Cerebellar cortex (tissue), 1 donor: ENCODE data around the gene GTF2A2.

Experiments used
- DNase-seq: peaks from one replicate; pipeline ENCODE4 v3.0.0-alpha.2; 2015; ENCODE audit warnings: low spot score

The GTF2A2 gene

DNA sequence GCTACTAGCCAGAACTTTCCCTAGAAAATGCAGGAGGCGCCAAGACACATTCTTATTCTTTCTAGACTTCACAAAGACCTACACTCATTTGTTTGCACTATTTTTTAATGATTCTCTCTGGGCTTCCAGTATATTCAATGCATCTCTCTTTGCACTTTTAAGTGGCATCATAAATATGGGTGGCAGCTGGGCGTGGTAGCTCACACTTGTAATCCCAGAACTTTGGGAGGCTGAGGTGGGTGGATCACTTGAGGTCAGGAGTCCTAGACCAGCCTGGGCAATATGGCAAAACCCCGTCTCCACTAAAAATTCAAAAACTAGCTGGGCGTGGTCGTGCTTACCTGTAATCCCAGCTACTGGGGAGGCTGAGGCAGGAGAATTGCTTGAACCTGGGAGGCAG lies 51.3 kb downstream of the GTF2A2 start:
- no peak for DNase-seq

- no peak for DNase-seq
Measured at GRCh38 chr15:59598461-59598860, 58.9 kb downstream of the GTF2A2 start.

GRCh38 chr15:59596640-59597039 lies 60.7 kb downstream of the GTF2A2 start:
- no peak for DNase-seq

DNA sequence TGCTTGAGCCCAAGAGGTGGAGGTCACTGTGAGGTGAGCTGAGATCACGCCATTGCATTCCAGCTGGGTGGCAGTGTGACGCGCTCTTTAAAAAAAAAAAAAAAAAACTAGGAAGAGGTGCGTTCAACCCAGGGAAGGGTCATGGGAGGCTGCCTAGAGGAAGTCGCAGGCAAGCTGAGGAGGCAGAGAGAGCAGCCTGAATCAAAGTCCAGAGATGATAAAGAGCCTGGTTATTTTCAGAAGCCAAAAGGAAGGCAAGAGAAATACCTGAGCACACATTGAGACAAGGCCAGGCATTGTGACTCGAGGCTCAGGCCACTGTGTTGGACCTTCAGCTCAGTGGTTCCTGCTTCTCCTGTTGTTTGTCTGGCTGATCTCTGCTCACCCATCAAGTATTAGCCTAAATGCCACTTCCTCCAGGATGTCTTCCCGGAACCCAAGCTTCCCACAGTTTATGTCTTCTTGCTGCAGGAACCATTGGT lies 61.8 kb downstream of the GTF2A2 start:
- no peak for DNase-seq

DNA sequence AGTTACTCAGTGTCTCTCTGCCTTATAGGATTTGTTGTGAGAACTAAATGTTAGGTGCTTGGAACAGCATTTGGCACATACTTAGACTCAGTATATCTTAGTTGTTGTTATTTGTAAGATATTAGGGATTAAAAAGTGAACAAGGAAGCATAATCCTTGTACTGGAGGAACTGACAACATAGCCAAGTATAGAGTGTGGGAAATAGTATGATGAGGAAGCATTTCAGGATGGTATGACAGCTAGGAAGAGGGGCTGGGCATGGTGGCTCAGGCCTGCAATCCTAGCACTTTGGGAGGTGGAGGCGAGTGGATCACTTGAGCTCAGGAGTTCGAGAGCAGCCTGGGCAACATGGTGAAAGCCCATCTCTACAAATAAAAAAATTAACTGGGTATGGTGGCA lies 62.3 kb downstream of the GTF2A2 start:
- no peak for DNase-seq

- no peak for DNase-seq
Measured at GRCh38 chr15:59594493-59594942, 62.8 kb downstream of the GTF2A2 start.

- no peak for DNase-seq
Measured at GRCh38 chr15:59591356-59591755, 66.0 kb downstream of the GTF2A2 start.

DNA sequence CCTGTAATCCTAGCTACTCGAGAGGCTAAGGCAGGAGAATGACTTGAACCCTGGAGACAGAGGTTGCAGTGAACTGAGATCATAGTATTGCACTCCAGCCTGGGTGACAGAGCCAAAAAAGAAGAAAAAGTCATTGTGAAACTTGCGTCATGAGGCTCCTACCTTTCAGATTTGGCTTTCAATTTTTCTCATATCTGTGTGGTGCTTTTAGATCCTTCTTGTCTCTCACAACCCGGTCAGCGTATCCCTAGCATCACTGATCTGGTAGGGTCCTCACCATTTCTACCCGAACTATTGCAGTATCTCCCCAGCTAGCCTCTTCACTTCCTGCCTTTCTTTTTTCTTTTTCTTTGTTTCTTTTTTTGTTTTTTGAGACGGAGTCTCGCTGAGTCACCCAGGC lies 67.3 kb downstream of the GTF2A2 start:
- DNase-seq, result no peak
